GM18868 (cell line): ENCODE data around the gene GAPT.
A peak's percentile ranks its signal among the peaks of the same experiment; 100 is the strongest.

ENCODE experiments used
- ATAC-seq: cut with Tn5 transposase; IDR thresholded peaks from one replicate; pipeline ENCODE4 v1.9.1; 2021; ENCODE audit warnings: mild to moderate bottlenecking, moderate library complexity; ENCODE audit not compliant: unreplicated experiment

Gene GAPT

GRCh38 chr5:58491216-58491892 lies at the start of gene GAPT:
Gene GAPT, plus strand, starts transcription at chr5:58491435. Its CDS starts 3,102 bp downstream, at chr5:58494537.
- ATAC-seq: peak; percentile 91

GRCh38 chr5:58444805-58445204 lies 46.4 kb upstream of the GAPT start:
- no peak for ATAC-seq

GRCh38 chr5:58446024-58446423 lies 45.2 kb upstream of the GAPT start:
- no peak for ATAC-seq

- no peak for ATAC-seq
Measured at GRCh38 chr5:58447226-58447625, 44.0 kb upstream of the GAPT start.

GRCh38 chr5:58450018-58450417 lies 41.2 kb upstream of the GAPT start:
- ATAC-seq: no peak

- ATAC-seq: no peak
Measured at GRCh38 chr5:58450811-58451629, 40.2 kb upstream of the GAPT start.

GRCh38 chr5:58451732-58452565 lies 39.3 kb upstream of the GAPT start:
- no peak for ATAC-seq

- no peak for ATAC-seq
Measured at GRCh38 chr5:58452566-58453258, 38.5 kb upstream of the GAPT start.

- no peak for ATAC-seq
Measured at GRCh38 chr5:58453306-58453705, 37.9 kb upstream of the GAPT start.

GRCh38 chr5:58454025-58454424 lies 37.2 kb upstream of the GAPT start:
- ATAC-seq: no peak

- no peak for ATAC-seq
Measured at GRCh38 chr5:58455066-58455465, 36.2 kb upstream of the GAPT start.

GRCh38 chr5:58455480-58455879 lies 35.8 kb upstream of the GAPT start:
- no peak for ATAC-seq

- no peak for ATAC-seq
Measured at GRCh38 chr5:58456026-58456425, 35.2 kb upstream of the GAPT start.

- ATAC-seq: no peak
Measured at GRCh38 chr5:58456486-58456885, 34.7 kb upstream of the GAPT start.

GRCh38 chr5:58457050-58457449 lies 34.2 kb upstream of the GAPT start:
- ATAC-seq: no peak

- no peak for ATAC-seq
Measured at GRCh38 chr5:58458141-58458742, 33.0 kb upstream of the GAPT start.

- ATAC-seq: no peak
Measured at GRCh38 chr5:58458743-58459145, 32.5 kb upstream of the GAPT start.

- no peak for ATAC-seq
Measured at GRCh38 chr5:58459146-58460001, 31.9 kb upstream of the GAPT start.

GRCh38 chr5:58460002-58460731 lies 31.1 kb upstream of the GAPT start, which contains the start of gene PLK2:
Gene PLK2, minus strand, starts transcription at chr5:58460086. Its CDS starts 127 bp downstream, at chr5:58459959.
- peak; percentile 75 for ATAC-seq
